ENCODE measurements around the gene PROSER3.

- TF ChIP-seq SMC3 (IDR thresholded peaks at IDR 0.05; ENCODE audit: low read depth, low read length): no peak
- TF ChIP-seq CTCF (conservative IDR thresholded peaks at IDR 0.05; ENCODE audit: low read depth, low read length): no peak
- no peak for TF ChIP-seq POLR2A (IDR thresholded peaks at IDR 0.05; ENCODE audit: low read depth, low read length)
- no peak for TF ChIP-seq NFE2L2 (IDR thresholded peaks at IDR 0.05; ENCODE audit: low read depth, low read length)
- no peak for TF ChIP-seq RAD21 (IDR thresholded peaks at IDR 0.05; ENCODE audit: low read length)
These were observed 11.9 kb upstream of the PROSER3 start for GRCh38 chr19:35746087-35746462.

Measured in IMR-90 (cell line).